ENCODE results near the gene HOXB5.

Gene HOXB5

DNA sequence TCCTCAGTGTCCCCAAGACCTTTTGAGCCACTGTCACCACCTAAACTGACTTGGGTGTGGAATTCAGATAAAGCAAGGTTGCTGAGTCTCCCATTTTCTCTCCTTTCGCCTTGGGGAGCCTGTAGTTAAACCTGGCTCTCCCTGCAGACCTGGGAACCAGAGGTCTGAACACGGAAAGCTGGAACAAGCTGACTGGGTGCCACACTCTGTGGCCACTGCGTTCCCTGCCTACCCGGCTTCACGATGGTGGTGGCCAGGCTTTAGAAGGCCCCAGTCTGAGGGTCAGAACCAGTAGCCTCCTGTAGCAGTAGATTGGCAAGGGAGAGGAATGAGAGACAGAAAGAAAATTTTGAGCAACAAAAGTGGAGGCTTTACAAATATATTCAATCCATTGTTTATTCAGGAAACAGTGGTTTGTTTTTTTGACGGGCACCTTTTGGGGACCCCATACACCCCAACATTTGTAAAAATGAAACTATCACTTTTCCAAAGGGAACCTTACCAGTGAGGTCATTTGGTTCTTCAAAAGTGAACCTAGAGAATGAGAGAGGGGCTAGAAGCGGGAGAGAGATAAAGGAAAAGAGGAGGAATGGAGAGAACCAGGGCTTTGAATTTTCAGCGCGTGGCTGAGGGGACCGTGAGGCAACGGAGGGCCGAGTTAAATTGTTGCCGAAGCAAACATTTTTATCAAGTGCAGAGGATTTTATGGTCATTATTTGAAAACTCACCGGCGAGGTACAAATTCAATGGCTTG lies 23.3 kb upstream of the HOXB5 start:
- H3K27me3 Mint-ChIP-seq (ENCODE audit: low read depth, poor library complexity), result peaks cover 9% of the 10 kb centered on the region

GRCh38 chr17:48615963-48616716 lies 22.6 kb upstream of the HOXB5 start:
- peak overlapping the region; percentile 99 for H3K4me3 Mint-ChIP-seq
- H3K27me3 Mint-ChIP-seq (ENCODE audit: low read depth, poor library complexity), result peaks cover 6% of the 10 kb centered on the region
- peaks cover 52% of the 10 kb centered on the region for H3K4me1 Mint-ChIP-seq
- no peaks in the 10 kb centered on the region for H3K9me3 Mint-ChIP-seq
- H3K27ac Mint-ChIP-seq, result peak overlapping the region; percentile 100
- no peak for DNase-seq
- peaks cover 31% of the 10 kb centered on the region for H3K36me3 Mint-ChIP-seq (ENCODE audit: low read depth)
- TF ChIP-seq, protein P1, sequence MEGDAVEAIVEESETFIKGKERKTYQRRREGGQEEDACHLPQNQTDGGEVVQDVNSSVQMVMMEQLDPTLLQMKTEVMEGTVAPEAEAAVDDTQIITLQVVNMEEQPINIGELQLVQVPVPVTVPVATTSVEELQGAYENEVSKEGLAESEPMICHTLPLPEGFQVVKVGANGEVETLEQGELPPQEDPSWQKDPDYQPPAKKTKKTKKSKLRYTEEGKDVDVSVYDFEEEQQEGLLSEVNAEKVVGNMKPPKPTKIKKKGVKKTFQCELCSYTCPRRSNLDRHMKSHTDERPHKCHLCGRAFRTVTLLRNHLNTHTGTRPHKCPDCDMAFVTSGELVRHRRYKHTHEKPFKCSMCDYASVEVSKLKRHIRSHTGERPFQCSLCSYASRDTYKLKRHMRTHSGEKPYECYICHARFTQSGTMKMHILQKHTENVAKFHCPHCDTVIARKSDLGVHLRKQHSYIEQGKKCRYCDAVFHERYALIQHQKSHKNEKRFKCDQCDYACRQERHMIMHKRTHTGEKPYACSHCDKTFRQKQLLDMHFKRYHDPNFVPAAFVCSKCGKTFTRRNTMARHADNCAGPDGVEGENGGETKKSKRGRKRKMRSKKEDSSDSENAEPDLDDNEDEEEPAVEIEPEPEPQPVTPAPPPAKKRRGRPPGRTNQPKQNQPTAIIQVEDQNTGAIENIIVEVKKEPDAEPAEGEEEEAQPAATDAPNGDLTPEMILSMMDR (IDR thresholded peaks at IDR 0.05), result no peak

More for the DNA sequence above, 23.3 kb upstream of the HOXB5 start:
- Mint-ChIP-seq H3K4me3 (peak overlapping the region; percentile 99), H3K9me3 (no peaks in the 10 kb centered on the region), H3K4me1 (peaks cover 59% of the 10 kb centered on the region), H3K36me3 (ENCODE audit: low read depth) (peaks cover 38% of the 10 kb centered on the region), H3K27ac (peak overlapping the region; percentile 100)
- TF ChIP-seq, protein P1 (IDR thresholded peaks at IDR 0.05), result no peak
- DNase-seq, result no peak

GRCh38 chr17:48615047-48615962 lies 21.7 kb upstream of the HOXB5 start, which contains the start of gene HOXB8:
Gene HOXB8 (minus strand): TSS chr17:48615292. CDS start chr17:48614704, 588 bp downstream.
- peak; percentile 53 for DNase-seq
- Mint-ChIP-seq H3K27ac (peak within 1 kb of the TSS; percentile 100), H3K4me3 (peak within 1 kb of the TSS; percentile 99), H3K27me3 (ENCODE audit: low read depth, poor library complexity) (peaks cover 9% of the 10 kb centered on the region), H3K9me3 (no peaks in the 10 kb centered on the region), H3K36me3 (ENCODE audit: low read depth) (peaks cover 26% of the 10 kb centered on the region), H3K4me1 (peaks cover 48% of the 10 kb centered on the region)
- TF ChIP-seq, protein P1 (IDR thresholded peaks at IDR 0.05), result no peak

GRCh38 chr17:48613862-48614694 lies 20.5 kb upstream of the HOXB5 start:
- Mint-ChIP-seq H3K4me3 (peak overlapping the region; percentile 99), H3K36me3 (ENCODE audit: low read depth) (peaks cover 26% of the 10 kb centered on the region), H3K27ac (peak overlapping the region; percentile 100), H3K27me3 (ENCODE audit: low read depth, poor library complexity) (peaks cover 9% of the 10 kb centered on the region), H3K9me3 (no peaks in the 10 kb centered on the region), H3K4me1 (peaks cover 49% of the 10 kb centered on the region)
- peak; percentile 61 for DNase-seq
- TF ChIP-seq, protein P1 (IDR thresholded peaks at IDR 0.05), result no peak
